ENCODE measurements around the gene ANKRD44.

The ANKRD44 gene

DNA sequence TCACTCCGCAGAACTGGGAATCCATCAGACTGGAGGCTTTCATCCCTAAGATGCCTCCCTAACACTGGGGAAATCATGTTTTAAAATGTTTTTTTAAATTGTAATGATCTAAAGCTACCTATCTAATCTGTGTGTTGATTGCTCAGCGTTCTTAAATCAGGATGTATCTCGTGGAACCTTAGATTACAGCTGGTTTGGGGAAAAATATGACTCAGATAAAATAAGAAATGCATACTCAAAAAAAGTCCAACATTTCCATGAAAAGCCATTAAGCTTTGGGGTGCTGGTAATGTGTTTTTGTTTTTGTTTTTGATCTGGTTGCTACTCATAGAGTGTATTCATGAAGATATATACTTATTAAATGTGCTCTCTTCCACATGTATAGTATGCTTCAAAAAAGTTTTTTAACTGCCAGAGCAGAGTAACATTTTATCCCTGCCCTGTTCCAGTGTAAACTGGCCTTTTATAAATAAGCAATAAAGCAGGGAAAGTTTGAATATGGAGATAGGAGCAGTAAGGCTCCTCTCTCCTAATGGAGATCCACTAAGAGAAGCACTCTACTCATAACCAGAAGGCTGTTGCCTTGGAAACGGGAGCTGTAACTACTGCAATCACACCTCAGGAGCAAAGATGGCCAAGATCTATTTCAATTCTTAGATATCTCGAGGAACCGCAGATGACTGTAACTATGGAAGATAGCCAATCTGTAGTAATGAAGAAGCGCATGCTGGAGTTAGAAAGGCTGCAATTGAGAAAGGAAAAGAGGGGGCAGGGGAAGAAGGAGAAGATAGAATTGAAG is 41.6 kb downstream of the ANKRD44 start:
- Mint-ChIP-seq H3K27me3 (ENCODE audit: low read depth) (no peaks in the 10 kb centered on the region), H3K36me3 (ENCODE audit: low read depth) (peaks cover 14% of the 10 kb centered on the region), H3K9me3 (no peaks in the 10 kb centered on the region), H3K4me1 (ENCODE audit: low read depth) (peaks cover 81% of the 10 kb centered on the region), H3K27ac (peak overlapping the region; percentile 71), H3K4me3 (peak overlapping the region; percentile 3)

GRCh38 chr2:197266477-197266876 is 44.1 kb downstream of the ANKRD44 start:
- H3K4me1 Mint-ChIP-seq (ENCODE audit: low read depth), result peaks cover 89% of the 10 kb centered on the region
- H3K4me3 Mint-ChIP-seq, result peak overlapping the region; percentile 70
- peaks cover 20% of the 10 kb centered on the region for H3K36me3 Mint-ChIP-seq (ENCODE audit: low read depth)
- no peaks in the 10 kb centered on the region for H3K9me3 Mint-ChIP-seq
- H3K27me3 Mint-ChIP-seq (ENCODE audit: low read depth), result no peaks in the 10 kb centered on the region
- peak overlapping the region; percentile 85 for H3K27ac Mint-ChIP-seq

GRCh38 chr2:197265924-197266323 is 44.7 kb downstream of the ANKRD44 start:
- Mint-ChIP-seq H3K9me3 (no peaks in the 10 kb centered on the region), H3K4me3 (peak overlapping the region; percentile 70), H3K36me3 (ENCODE audit: low read depth) (peaks cover 20% of the 10 kb centered on the region), H3K4me1 (ENCODE audit: low read depth) (peaks cover 85% of the 10 kb centered on the region), H3K27me3 (ENCODE audit: low read depth) (no peaks in the 10 kb centered on the region), H3K27ac (peak overlapping the region; percentile 85)

GRCh38 chr2:197265036-197265435 is 45.5 kb downstream of the ANKRD44 start:
- peak overlapping the region; percentile 1 for H3K27ac Mint-ChIP-seq
- no peaks in the 10 kb centered on the region for H3K9me3 Mint-ChIP-seq
- H3K4me3 Mint-ChIP-seq, result no peak overlapping the region
- H3K27me3 Mint-ChIP-seq (ENCODE audit: low read depth), result no peaks in the 10 kb centered on the region
- peaks cover 76% of the 10 kb centered on the region for H3K4me1 Mint-ChIP-seq (ENCODE audit: low read depth)
- peaks cover 16% of the 10 kb centered on the region for H3K36me3 Mint-ChIP-seq (ENCODE audit: low read depth)

- H3K36me3 Mint-ChIP-seq (ENCODE audit: low read depth), result peaks cover 21% of the 10 kb centered on the region
- H3K4me1 Mint-ChIP-seq (ENCODE audit: low read depth), result peaks cover 73% of the 10 kb centered on the region
- peak overlapping the region; percentile 43 for H3K27ac Mint-ChIP-seq
- peaks cover 5% of the 10 kb centered on the region for H3K9me3 Mint-ChIP-seq
- no peak overlapping the region for H3K4me3 Mint-ChIP-seq
- H3K27me3 Mint-ChIP-seq (ENCODE audit: low read depth), result no peaks in the 10 kb centered on the region
These were observed 46.2 kb downstream of the ANKRD44 start for GRCh38 chr2:197264332-197264731.

GRCh38 chr2:197263077-197263476 is 47.5 kb downstream of the ANKRD44 start:
- no peak overlapping the region for H3K4me3 Mint-ChIP-seq
- peak overlapping the region; percentile 84 for H3K27ac Mint-ChIP-seq
- peaks cover 28% of the 10 kb centered on the region for H3K36me3 Mint-ChIP-seq (ENCODE audit: low read depth)
- peaks cover 5% of the 10 kb centered on the region for H3K9me3 Mint-ChIP-seq
- peaks cover 73% of the 10 kb centered on the region for H3K4me1 Mint-ChIP-seq (ENCODE audit: low read depth)
- H3K27me3 Mint-ChIP-seq (ENCODE audit: low read depth), result no peaks in the 10 kb centered on the region

DNA sequence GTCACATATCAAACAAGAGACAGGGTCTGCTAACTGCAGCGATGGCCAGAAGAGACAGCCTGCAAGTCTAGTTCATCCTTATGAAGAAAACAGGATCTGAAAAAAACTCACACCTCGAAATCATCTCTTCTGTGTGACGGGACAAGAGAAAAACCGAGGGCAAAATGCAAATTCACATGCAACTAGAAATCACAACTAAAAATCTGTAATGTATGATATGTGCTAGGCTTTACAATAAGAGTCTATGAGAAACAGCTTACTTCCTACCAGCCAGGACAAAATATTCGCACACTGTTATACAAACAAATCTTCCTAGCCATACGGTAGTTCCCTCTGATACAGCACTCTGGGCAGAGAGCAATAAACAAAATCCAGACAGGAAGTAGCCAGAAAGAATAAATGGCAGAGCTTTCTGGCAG is 48.8 kb downstream of the ANKRD44 start:
- peaks cover 5% of the 10 kb centered on the region for H3K9me3 Mint-ChIP-seq
- H3K36me3 Mint-ChIP-seq (ENCODE audit: low read depth), result peaks cover 25% of the 10 kb centered on the region
- peak overlapping the region; percentile 83 for H3K27ac Mint-ChIP-seq
- H3K27me3 Mint-ChIP-seq (ENCODE audit: low read depth), result no peaks in the 10 kb centered on the region
- H3K4me1 Mint-ChIP-seq (ENCODE audit: low read depth), result peaks cover 69% of the 10 kb centered on the region
- peak overlapping the region; percentile 32 for H3K4me3 Mint-ChIP-seq

DNA sequence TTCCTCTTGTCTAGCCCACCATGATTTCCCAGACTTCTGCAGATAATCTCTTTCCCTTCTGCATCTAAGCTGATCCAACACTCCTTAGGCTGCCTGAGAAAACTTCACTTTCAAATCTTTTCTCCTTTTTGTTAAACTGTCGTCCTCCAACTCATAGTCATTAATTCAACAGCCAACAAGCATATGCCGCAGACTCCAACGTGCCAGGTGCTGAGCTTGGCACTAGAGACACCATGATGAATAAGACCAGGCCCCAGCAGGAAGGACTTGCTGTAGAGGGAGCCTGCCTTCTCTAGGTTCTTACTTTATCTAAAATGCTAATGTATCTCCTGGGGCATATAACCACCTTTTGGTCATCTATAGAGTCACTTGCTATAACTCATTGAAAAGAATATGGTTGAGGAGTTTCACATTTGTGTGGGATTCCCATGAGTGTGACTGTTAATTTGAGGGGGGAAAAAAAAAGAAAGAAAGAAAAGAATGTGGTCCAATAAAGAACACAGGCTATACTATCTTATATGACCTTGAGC is 51.0 kb downstream of the ANKRD44 start:
- H3K9me3 Mint-ChIP-seq, result peaks cover 5% of the 10 kb centered on the region
- peak overlapping the region; percentile 18 for H3K4me3 Mint-ChIP-seq
- H3K4me1 Mint-ChIP-seq (ENCODE audit: low read depth), result peaks cover 70% of the 10 kb centered on the region
- no peaks in the 10 kb centered on the region for H3K27me3 Mint-ChIP-seq (ENCODE audit: low read depth)
- peaks cover 27% of the 10 kb centered on the region for H3K36me3 Mint-ChIP-seq (ENCODE audit: low read depth)
- H3K27ac Mint-ChIP-seq, result peak overlapping the region; percentile 69

DNA sequence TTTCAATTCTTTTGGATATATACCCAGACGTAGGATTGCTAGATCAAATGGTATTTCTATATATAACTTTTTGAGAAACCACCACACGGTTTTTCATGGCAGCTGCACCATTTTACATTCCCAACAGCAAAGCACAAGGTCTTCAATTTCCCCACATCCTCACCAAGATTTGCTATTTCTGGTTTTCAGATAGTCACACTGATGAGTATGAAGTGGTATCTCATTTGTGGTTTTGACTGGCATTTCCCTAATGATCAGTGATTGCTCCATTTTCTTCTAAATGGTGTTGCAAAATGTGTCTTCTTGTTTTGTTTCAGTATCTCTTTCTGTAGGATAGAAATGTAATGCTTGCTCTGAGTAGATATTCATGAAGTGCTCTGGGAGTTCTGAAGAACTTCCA is 52.0 kb downstream of the ANKRD44 start:
- Mint-ChIP-seq H3K4me3 (peak overlapping the region; percentile 15), H3K27ac (peak overlapping the region; percentile 69), H3K4me1 (ENCODE audit: low read depth) (peaks cover 70% of the 10 kb centered on the region), H3K36me3 (ENCODE audit: low read depth) (peaks cover 24% of the 10 kb centered on the region), H3K9me3 (peaks cover 5% of the 10 kb centered on the region), H3K27me3 (ENCODE audit: low read depth) (no peaks in the 10 kb centered on the region)

DNA sequence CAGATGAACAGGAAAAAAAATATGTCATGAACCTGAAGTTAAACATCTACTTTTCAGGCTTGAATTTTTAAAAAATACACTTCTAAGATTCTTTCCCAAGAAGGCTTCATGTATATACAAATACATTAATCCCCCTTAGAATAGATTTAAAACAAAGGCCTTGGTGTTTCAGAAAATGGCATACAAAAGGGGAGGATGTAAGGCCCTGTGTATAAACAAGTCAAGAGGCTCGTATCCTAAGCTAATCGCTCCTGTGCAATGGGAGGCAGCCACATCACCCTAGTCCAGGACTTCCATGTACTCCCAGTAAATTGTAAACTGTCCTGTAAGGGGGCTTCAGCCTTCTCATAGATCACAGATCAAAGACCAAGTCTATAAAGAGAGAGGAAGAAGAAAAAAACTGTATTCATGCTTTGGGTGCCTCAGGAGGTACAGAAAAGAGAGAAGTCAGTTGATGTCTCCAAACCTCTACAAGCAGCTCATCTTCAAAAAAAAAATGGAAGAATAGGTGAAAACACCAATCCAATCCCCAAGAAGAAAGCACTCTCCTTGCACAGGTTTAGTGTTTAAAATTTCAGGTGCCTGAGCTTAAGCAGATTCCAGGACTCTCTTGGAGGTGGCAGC is 53.9 kb downstream of the ANKRD44 start:
- Mint-ChIP-seq H3K27me3 (ENCODE audit: low read depth) (no peaks in the 10 kb centered on the region), H3K36me3 (ENCODE audit: low read depth) (peaks cover 24% of the 10 kb centered on the region), H3K4me1 (ENCODE audit: low read depth) (peaks cover 58% of the 10 kb centered on the region), H3K9me3 (peaks cover 5% of the 10 kb centered on the region), H3K27ac (peak overlapping the region; percentile 93), H3K4me3 (peak overlapping the region; percentile 80)

GRCh38 chr2:197256021-197256420 is 54.6 kb downstream of the ANKRD44 start:
- Mint-ChIP-seq H3K4me1 (ENCODE audit: low read depth) (peaks cover 61% of the 10 kb centered on the region), H3K9me3 (peaks cover 5% of the 10 kb centered on the region), H3K4me3 (peak overlapping the region; percentile 80), H3K36me3 (ENCODE audit: low read depth) (peaks cover 26% of the 10 kb centered on the region), H3K27me3 (ENCODE audit: low read depth) (no peaks in the 10 kb centered on the region), H3K27ac (peak overlapping the region; percentile 93)

GRCh38 chr2:197255543-197255942 is 55.0 kb downstream of the ANKRD44 start:
- Mint-ChIP-seq H3K9me3 (peaks cover 5% of the 10 kb centered on the region), H3K36me3 (ENCODE audit: low read depth) (peaks cover 26% of the 10 kb centered on the region), H3K27me3 (ENCODE audit: low read depth) (no peaks in the 10 kb centered on the region), H3K4me1 (ENCODE audit: low read depth) (peaks cover 64% of the 10 kb centered on the region), H3K27ac (peak overlapping the region; percentile 93), H3K4me3 (peak overlapping the region; percentile 80)

DNA sequence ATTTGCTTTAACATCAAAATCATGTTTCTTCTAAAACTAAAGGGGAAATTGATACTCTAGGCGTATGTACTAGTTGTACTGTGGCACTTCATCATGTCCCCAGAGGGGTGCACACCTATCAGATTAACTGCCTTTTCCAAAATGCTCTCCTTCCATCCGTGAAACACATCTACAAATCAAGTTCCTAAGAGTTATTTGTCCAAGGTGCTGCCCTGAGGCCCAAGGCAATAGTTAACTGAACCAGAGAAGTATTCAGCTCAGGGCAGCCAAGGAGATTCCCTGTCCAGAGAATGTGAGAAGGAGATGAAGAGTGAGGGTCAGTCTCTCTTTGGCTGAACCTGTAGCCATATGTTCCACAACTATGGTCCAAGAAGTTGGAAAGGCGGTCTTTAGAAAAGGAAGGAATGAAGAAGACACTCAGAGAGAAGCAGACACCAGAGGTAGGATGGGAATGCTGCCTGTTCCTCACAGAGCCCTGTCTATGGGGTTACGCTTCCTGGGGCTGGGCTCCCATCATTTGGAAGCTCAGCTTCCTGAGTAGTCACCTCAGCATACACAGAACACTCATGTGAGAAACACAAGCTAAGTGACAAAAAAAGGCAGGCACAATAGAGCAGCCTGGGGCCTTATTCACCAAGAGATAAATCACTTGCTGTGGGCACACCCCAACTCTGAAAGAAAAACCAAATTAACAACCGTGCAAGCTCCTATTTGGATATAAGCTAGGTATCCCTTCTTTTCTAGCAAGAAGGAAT is 55.6 kb downstream of the ANKRD44 start:
- Mint-ChIP-seq H3K27ac (peak overlapping the region; percentile 93), H3K36me3 (ENCODE audit: low read depth) (peaks cover 23% of the 10 kb centered on the region), H3K4me1 (ENCODE audit: low read depth) (peaks cover 70% of the 10 kb centered on the region), H3K9me3 (peaks cover 5% of the 10 kb centered on the region), H3K4me3 (peak overlapping the region; percentile 80), H3K27me3 (ENCODE audit: low read depth) (no peaks in the 10 kb centered on the region)

GRCh38 chr2:197251576-197251975 is 59.0 kb downstream of the ANKRD44 start:
- H3K36me3 Mint-ChIP-seq (ENCODE audit: low read depth), result peaks cover 15% of the 10 kb centered on the region
- H3K4me3 Mint-ChIP-seq, result no peak overlapping the region
- H3K27ac Mint-ChIP-seq, result no peak overlapping the region
- no peaks in the 10 kb centered on the region for H3K27me3 Mint-ChIP-seq (ENCODE audit: low read depth)
- no peaks in the 10 kb centered on the region for H3K9me3 Mint-ChIP-seq
- H3K4me1 Mint-ChIP-seq (ENCODE audit: low read depth), result peaks cover 72% of the 10 kb centered on the region
